ENCODE results near the gene B9D1.

B9D1 gene

GRCh38 chr17:19343671-19344151 lies 18.8 kb downstream of the B9D1 start:
- TF ChIP-seq TEAD4 (IDR thresholded peaks at IDR 0.05) (no peak), TAF1 (IDR thresholded peaks at IDR 0.05; ENCODE audit: low read depth) (no peak), EP300 (IDR thresholded peaks at IDR 0.05; ENCODE audit: borderline replicate concordance) (no peak), YY1 (IDR thresholded peaks at IDR 0.05; ENCODE audit: low read depth) (no peak), FOXM1 (IDR thresholded peaks at IDR 0.05; ENCODE audit: borderline replicate concordance, low read depth) (no peak), RAD21 (IDR thresholded peaks at IDR 0.05; ENCODE audit: low read depth) (no peak), REST (IDR thresholded peaks at IDR 0.05; ENCODE audit: low read depth) (no peak)

GRCh38 chr17:19343256-19343630 lies 19.3 kb downstream of the B9D1 start:
- no peak for TF ChIP-seq CREB1 (IDR thresholded peaks at IDR 0.05; ENCODE audit: low read depth)
- TF ChIP-seq RAD21 (IDR thresholded peaks at IDR 0.05; ENCODE audit: low read depth) = no peak
- no peak for TF ChIP-seq CEBPB (IDR thresholded peaks at IDR 0.05)
- TF ChIP-seq TCF12 (IDR thresholded peaks at IDR 0.05; ENCODE audit: low read depth) = no peak
- TF ChIP-seq MAX (IDR thresholded peaks at IDR 0.05) = no peak
- TF ChIP-seq EGR1 (IDR thresholded peaks at IDR 0.05) = no peak
- no peak for TF ChIP-seq TAF1 (IDR thresholded peaks at IDR 0.05; ENCODE audit: low read depth)
- TF ChIP-seq YY1 (IDR thresholded peaks at IDR 0.05; ENCODE audit: low read depth) = no peak
- TF ChIP-seq USF1 (IDR thresholded peaks at IDR 0.05) = no peak

- TF ChIP-seq TAF1 (IDR thresholded peaks at IDR 0.05; ENCODE audit: low read depth) (no peak), CEBPB (IDR thresholded peaks at IDR 0.05) (no peak), TEAD4 (IDR thresholded peaks at IDR 0.05) (no peak), CREB1 (IDR thresholded peaks at IDR 0.05; ENCODE audit: low read depth) (no peak), USF1 (IDR thresholded peaks at IDR 0.05) (no peak), REST (IDR thresholded peaks at IDR 0.05; ENCODE audit: low read depth) (no peak), MAX (IDR thresholded peaks at IDR 0.05) (no peak), ZBTB7A (IDR thresholded peaks at IDR 0.05; ENCODE audit: low read depth) (no peak), FOXM1 (IDR thresholded peaks at IDR 0.05; ENCODE audit: borderline replicate concordance, low read depth) (no peak), NFIC (IDR thresholded peaks at IDR 0.05) (no peak), RAD21 (IDR thresholded peaks at IDR 0.05; ENCODE audit: low read depth) (no peak)
These were observed 19.8 kb downstream of the B9D1 start for GRCh38 chr17:19342611-19343255.

GRCh38 chr17:19341641-19342610 lies 20.6 kb downstream of the B9D1 start:
- no peak for TF ChIP-seq YY1 (IDR thresholded peaks at IDR 0.05; ENCODE audit: low read depth)
- no peak for TF ChIP-seq FOXM1 (IDR thresholded peaks at IDR 0.05; ENCODE audit: borderline replicate concordance, low read depth)
- TF ChIP-seq NFIC (IDR thresholded peaks at IDR 0.05) = no peak
- TF ChIP-seq TEAD4 (IDR thresholded peaks at IDR 0.05) = no peak
- TF ChIP-seq EGR1 (IDR thresholded peaks at IDR 0.05) = no peak
- no peak for TF ChIP-seq REST (IDR thresholded peaks at IDR 0.05; ENCODE audit: low read depth)
- TF ChIP-seq USF1 (IDR thresholded peaks at IDR 0.05) = no peak
- TF ChIP-seq RAD21 (IDR thresholded peaks at IDR 0.05; ENCODE audit: low read depth) = no peak
- no peak for TF ChIP-seq TCF12 (IDR thresholded peaks at IDR 0.05; ENCODE audit: low read depth)
- TF ChIP-seq MAX (IDR thresholded peaks at IDR 0.05) = no peak
- no peak for TF ChIP-seq ZBTB7A (IDR thresholded peaks at IDR 0.05; ENCODE audit: low read depth)
- no peak for TF ChIP-seq TAF1 (IDR thresholded peaks at IDR 0.05; ENCODE audit: low read depth)
- no peak for TF ChIP-seq CEBPB (IDR thresholded peaks at IDR 0.05)
- no peak for TF ChIP-seq EP300 (IDR thresholded peaks at IDR 0.05; ENCODE audit: borderline replicate concordance)
- no peak for TF ChIP-seq CREB1 (IDR thresholded peaks at IDR 0.05; ENCODE audit: low read depth)
